NCI-H345 treated with DMSO at 0.1 percent for 48 hours (cell line): ENCODE results near the gene ACP5.
"Not testable (repeated sequence)": the region's sequence is repeated elsewhere in the genome, so short reads cannot be mapped to it uniquely, and the experiment has no call there.

ENCODE experiments used
- DNase-seq: peaks from one replicate; lab custom pipeline; 2025; ENCODE audit not compliant: unreplicated experiment; lab: John Stamatoyannopoulos, UW

The ACP5 gene

GRCh38 chr19:11577451-11578257, at the start of gene ACP5:
ACP5 (minus strand) TSS chr19:11577645; CDS start chr19:11577317, 328 bp downstream.
- DNase-seq, result no peak

- no peak for DNase-seq
Measured at GRCh38 chr19:11626252-11626651, 48.8 kb upstream of the ACP5 start.

- DNase-seq, result no peak
Measured at GRCh38 chr19:11624069-11624463, 46.6 kb upstream of the ACP5 start.

- DNase-seq, result not testable (repeated sequence)
Measured at GRCh38 chr19:11622401-11622800, 45.0 kb upstream of the ACP5 start.

- DNase-seq, result no peak
Measured at GRCh38 chr19:11620553-11620952, 43.1 kb upstream of the ACP5 start.

GRCh38 chr19:11617180-11618062, 40.0 kb upstream of the ACP5 start:
- no peak for DNase-seq

GRCh38 chr19:11612816-11613511, 35.5 kb upstream of the ACP5 start:
- no peak for DNase-seq

- DNase-seq, result no peak
Measured at GRCh38 chr19:11611730-11612129, 34.3 kb upstream of the ACP5 start.

- no peak for DNase-seq
Measured at GRCh38 chr19:11606484-11606883, 29.0 kb upstream of the ACP5 start.

- DNase-seq, result not testable (repeated sequence)
Measured at GRCh38 chr19:11599704-11600103, 22.3 kb upstream of the ACP5 start.

- DNase-seq, result no peak
Measured at GRCh38 chr19:11598746-11599145, 21.3 kb upstream of the ACP5 start.

- DNase-seq, result no peak
Measured at GRCh38 chr19:11598103-11598483, 20.6 kb upstream of the ACP5 start.

GRCh38 chr19:11597202-11598102, 20.0 kb upstream of the ACP5 start, which contains the start of gene ZNF627:
ZNF627 (plus strand) TSS chr19:11597483; CDS start chr19:11597628, 145 bp downstream.
- DNase-seq, result peak; percentile 23

GRCh38 chr19:11596156-11596555, 18.7 kb upstream of the ACP5 start:
- no peak for DNase-seq

GRCh38 chr19:11594084-11594483, 16.6 kb upstream of the ACP5 start:
- no peak for DNase-seq

- DNase-seq, result no peak
Measured at GRCh38 chr19:11587975-11588631, 10.7 kb upstream of the ACP5 start.

- DNase-seq, result no peak
Measured at GRCh38 chr19:11587302-11587974, 10.0 kb upstream of the ACP5 start.

- DNase-seq, result no peak
Measured at GRCh38 chr19:11586331-11586730, 8.9 kb upstream of the ACP5 start.

GRCh38 chr19:11581740-11582139, 4.3 kb upstream of the ACP5 start:
- no peak for DNase-seq
